Aorta (tissue), 5 donors: ENCODE data around the gene TOB2. TPM values are rescaled to one million over a fixed set of nuclear protein-coding genes. Genes with fewer than 3 reads are reported as not detected.

Source experiments
- ATAC-seq: fragments of 200-7000 bp; cut with Tn5 transposase; one replicate; pipeline ENCODE4 v1.9.1; 2022; ENCODE audit warnings: moderate library complexity; ENCODE audit not compliant: low FRiP score
- DNase-seq, 2 donors: peaks; one replicate each; pipeline ENCODE4 v3.0.0-alpha.2; 2020
- H3K27ac ChIP-seq, 2 donors: one replicate each; pipeline ENCODE4 v1.5.1; 2013; ENCODE audit warnings: low read length in 2 of 2, mild to moderate bottlenecking in 2 of 2, moderate library complexity in 2 of 2, control low read depth in 1 of 2, inconsistent platforms in 1 of 2, low read depth in 1 of 2
- H3K27me3 ChIP-seq, 2 donors: one replicate each; pipeline ENCODE4 v1.6.1; 2013; ENCODE audit warnings: control low read depth in 1 of 2, low read length in 1 of 2, mild to moderate bottlenecking in 1 of 2, moderate library complexity in 1 of 2; ENCODE audit not compliant: insufficient read depth in 2 of 2, control insufficient read depth in 1 of 2
- H3K36me3 ChIP-seq, 2 donors: one replicate each; pipeline ENCODE4 v1.6.1; 2013; ENCODE audit warnings: control low read depth in 1 of 2, low read length in 1 of 2, mild to moderate bottlenecking in 1 of 2; ENCODE audit not compliant: insufficient read depth in 2 of 2, control insufficient read depth in 1 of 2
- H3K4me1 ChIP-seq, 2 donors: one replicate each; pipeline ENCODE4 v1.6.1; 2013; ENCODE audit warnings: low read length in 2 of 2, control low read depth in 1 of 2, mild to moderate bottlenecking in 1 of 2, moderate library complexity in 1 of 2; ENCODE audit not compliant: insufficient read depth in 2 of 2, control insufficient read depth in 1 of 2
- H3K4me3 ChIP-seq, 2 donors: one replicate each; pipeline ENCODE4 v1.5.1; 2013; ENCODE audit warnings: low read length in 2 of 2, control low read depth in 1 of 2, mild to moderate bottlenecking in 1 of 2
- H3K9me3 ChIP-seq: one replicate; pipeline ENCODE4 v1.6.1; 2013; ENCODE audit warnings: mild to moderate bottlenecking, low read length; ENCODE audit not compliant: control insufficient read depth
- WGBS, 2 donors: extraction: QIAGEN DNeasy Blood & Tissue Kit; methylation state at CpG; one replicate each; pipeline ENCODE4 v1.1.7; 2013; 5-methylcytosine and 5-hydroxymethylcytosine counted together
- intact Hi-C, 2 donors: fragments of 100-400 bp; cut with DNase I; formaldehyde crosslinking; loops; one replicate each; pipeline versions ENCODE4 v1.14.2 to v1.15.0; 2022
- polyA plus RNA-seq, 2 donors: library from polyadenylated mRNA; stranded (reverse); fragments of 200-250 nt; gene quantifications; one replicate each; pipeline ENCODE4 v1.2.3, GENCODE V29; 2013
- total RNA-seq, 2 donors: library from RNA; stranded (reverse); fragmentation: NEBNext Ultra II Directional; extraction: Animal tissue kit (Norgen Biotek cat#: 25700); gene quantifications; one replicate each; pipeline ENCODE4 v1.2.1, GENCODE V29; 2021
- donor health status: healthy with polysubstance abuse.
- donor health status: Bipolar disorder and iron deficiency.
- donor health status: DM: no; HTN: no; CAD: no.
- donor health status: DM: no; HTN: no; CAD: no.
- donor health status: DM: yes; HTN: yes; CAD: no.

Gene TOB2
- total and polyA plus RNA-seq, 4 donors, result 12.9 to 55.9 (median 31.6) TPM

DNA sequence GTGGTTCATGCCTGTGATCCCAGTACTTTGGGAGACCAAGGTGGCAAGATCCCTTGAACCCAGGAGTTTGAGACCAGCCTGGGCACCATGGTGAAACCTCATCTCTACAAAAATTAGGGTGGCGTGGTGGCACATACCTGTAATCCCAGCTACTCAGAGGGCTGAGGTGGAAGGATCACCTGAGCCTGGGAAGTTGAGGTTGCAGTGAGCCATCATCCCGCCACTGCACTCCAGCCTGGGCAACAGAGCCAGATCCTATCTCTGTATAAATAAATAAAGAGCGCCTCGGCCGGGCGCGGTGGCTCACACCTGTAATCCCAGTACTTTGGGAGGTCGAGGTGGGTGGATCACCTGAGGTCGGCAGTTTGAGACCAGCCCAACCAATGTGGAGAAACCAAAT, 27.9 kb downstream of the TOB2 start:
- WGBS, 2 donors, result 94% methylated on average over 9 of the region's 9 CpGs
- Histone ChIP-seq H3K36me3 (no peaks in the 10 kb centered on the region), H3K4me1 (no peaks in the 10 kb centered on the region), H3K27ac (peak overlapping the region in 1 of 2 donors; percentile 79), H3K27me3 (no peaks in the 10 kb centered on the region), H3K4me3 (no peak overlapping the region), H3K9me3 (no peaks in the 10 kb centered on the region)
- DNase-seq, result no peak
- intact Hi-C loops, result no loop called here
- no peak for ATAC-seq

DNA sequence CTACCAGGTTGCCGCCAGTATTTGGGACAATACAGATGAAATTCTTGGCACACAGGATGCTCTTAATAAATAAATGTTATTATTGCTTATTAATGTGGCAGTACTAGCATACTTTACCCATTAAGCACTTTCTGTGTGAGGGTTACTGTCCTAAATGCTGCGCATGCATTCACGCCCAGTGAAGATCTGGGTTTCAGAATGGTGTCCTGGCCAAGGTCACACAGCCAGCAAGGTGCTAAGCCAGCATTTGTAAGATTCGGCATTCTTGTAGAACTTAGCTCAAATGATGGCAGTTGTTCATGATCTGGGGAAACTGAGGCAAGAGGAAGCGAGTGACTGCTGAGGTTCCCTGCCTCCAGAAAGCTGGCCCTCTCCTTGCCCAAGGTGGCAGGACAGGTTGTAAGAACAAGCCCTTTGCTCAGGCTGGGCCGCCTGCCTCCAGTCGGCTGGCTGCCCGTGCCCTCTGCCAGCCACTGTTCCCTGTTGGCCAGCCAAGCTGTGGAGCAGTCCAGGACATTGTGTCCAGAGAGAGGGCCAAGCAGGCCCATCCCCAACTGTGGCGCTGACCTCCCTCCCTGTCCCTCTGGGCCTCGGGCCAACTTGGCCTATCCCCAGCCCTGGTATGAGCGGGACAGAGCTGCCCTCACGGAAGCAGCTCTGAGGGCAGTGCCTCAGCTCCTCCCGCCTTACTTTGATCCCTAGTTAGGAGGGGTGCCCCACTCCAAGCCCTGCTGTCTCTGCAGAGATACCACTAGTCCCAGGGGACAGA, 28.8 kb downstream of the TOB2 start:
- H3K36me3 ChIP-seq, result no peaks in the 10 kb centered on the region
- WGBS, 2 donors, result 8 to 13% methylated on average over 13 of the region's 13 CpGs
- no peaks in the 10 kb centered on the region for H3K9me3 ChIP-seq
- peak; percentile 85 for ATAC-seq
- peak overlapping the region; percentile 65 to 79 for H3K27ac ChIP-seq
- H3K27me3 ChIP-seq, result no peaks in the 10 kb centered on the region
- intact Hi-C loops, result no loop called here
- H3K4me3 ChIP-seq, result no peak overlapping the region
- H3K4me1 ChIP-seq, result no peaks in the 10 kb centered on the region
- DNase-seq, result peak; percentile 91 to 98

DNA sequence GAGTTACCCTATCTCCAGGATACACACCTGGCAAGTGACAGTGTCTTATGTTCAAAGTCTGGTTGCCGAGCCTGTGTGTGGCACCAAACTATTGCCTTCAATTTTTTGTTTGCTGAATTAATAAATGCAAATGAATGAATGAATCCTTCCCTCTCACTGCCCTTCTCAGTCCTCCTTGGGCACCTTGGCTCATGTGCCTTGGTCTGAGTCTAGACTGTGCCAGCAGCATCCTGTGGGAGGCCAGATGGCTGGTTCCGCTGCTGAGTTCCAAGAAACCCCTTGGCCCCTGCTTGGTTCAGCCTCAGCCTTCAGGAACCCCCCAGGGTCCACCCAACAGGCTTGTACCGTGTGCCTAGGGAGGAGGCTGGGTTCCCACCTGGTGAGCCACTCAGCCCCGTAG, 31.0 kb downstream of the TOB2 start:
- Histone ChIP-seq H3K9me3 (no peaks in the 10 kb centered on the region), H3K4me3 (no peak overlapping the region), H3K27me3 (no peaks in the 10 kb centered on the region), H3K4me1 (no peaks in the 10 kb centered on the region), H3K36me3 (no peaks in the 10 kb centered on the region), H3K27ac (peak overlapping the region in 1 of 2 donors; percentile 41)
- 85 to 91% methylated on average over 4 of the region's 4 CpGs for WGBS, 2 donors
- ATAC-seq (no peak), DNase-seq (no peak)
- intact Hi-C loops, result no loop called here

DNA sequence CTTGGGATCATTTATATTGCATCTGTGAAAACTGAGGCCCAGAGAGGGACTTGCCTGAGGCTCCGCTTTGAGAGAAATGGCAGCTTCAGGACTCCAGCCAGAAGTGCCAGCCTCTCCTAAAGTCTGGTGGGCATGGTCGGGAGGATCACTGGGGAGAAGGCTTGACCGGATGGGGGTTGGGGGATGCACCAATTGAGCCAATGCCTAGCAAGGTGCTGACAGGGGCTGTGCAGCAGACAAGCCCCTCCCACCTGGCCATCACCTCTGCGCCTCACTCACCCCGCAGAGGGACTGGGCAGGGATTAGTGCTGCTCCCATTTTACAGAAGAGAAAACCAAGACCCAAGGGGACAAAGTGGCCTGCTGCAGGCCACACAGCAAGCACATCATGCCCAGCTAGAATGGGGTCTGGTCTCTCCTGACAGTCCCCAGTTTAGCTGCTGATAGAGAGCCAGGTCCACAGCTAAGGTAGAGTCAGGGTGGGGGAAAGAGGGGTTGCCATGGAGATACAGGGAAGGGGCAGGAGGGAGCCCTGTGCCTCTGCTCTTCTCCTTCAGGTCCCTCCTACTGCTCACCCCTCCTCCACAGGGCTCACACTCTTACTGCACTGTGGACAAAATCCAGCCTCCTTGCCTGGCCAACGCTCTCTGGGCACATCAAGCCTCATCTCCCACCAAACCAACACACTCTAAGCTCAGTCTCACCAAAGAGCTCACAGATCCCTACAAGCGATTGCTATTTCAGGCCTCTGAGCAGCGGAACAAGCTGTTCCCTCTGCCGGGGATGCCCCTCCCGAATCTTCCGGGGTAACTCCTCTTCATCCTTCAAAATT, 35.4 kb downstream of the TOB2 start:
- Histone ChIP-seq H3K36me3 (no peaks in the 10 kb centered on the region), H3K4me3 (no peak overlapping the region), H3K27ac (peak overlapping the region; percentile 62 to 93), H3K27me3 (no peaks in the 10 kb centered on the region), H3K4me1 (no peaks in the 10 kb centered on the region), H3K9me3 (no peaks in the 10 kb centered on the region)
- no peak for ATAC-seq
- no peak for DNase-seq
- WGBS, 2 donors, result 55 to 63% methylated on average over 11 of the region's 11 CpGs
- intact Hi-C loops, result loop anchor here in 1 of 2 donors (2.0 kb wide), 1 partner anchor 36 kb away; the partner anchor contains the start of gene TOB2

DNA sequence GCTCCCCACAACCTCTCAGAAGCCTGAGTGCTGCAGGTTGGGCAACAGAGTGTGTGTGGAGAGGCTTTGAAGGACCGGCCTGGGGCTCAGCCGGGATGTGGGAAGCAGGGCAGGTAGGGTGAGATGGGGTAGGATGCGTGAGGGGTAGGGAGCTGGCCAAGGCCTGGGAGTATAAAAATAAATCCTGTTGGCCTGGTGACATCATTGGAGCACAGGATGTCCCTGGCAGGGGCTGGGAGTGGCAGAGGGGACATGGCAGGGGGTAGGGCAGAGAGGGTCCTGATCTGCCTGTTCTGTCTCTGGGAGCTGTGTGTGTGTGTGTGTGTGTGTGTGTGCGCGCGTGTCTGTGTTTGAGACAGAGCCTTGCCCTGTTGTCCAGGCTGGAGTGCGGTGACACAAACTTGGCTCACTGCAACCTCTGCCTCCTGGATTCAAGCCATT, 36.3 kb downstream of the TOB2 start:
- no peaks in the 10 kb centered on the region for H3K36me3 ChIP-seq
- H3K27me3 ChIP-seq, result no peaks in the 10 kb centered on the region
- DNase-seq (peak in 1 of 2 donors; percentile 78), ATAC-seq (peak; percentile 13)
- no peak overlapping the region for H3K4me3 ChIP-seq
- H3K4me1 ChIP-seq, result no peaks in the 10 kb centered on the region
- no peaks in the 10 kb centered on the region for H3K9me3 ChIP-seq
- H3K27ac ChIP-seq, result peak overlapping the region in 1 of 2 donors; percentile 93
- intact Hi-C loops, result loop anchor here in 1 of 2 donors (2.0 kb wide), 1 partner anchor 36 kb away; the partner anchor contains the start of gene TOB2
- WGBS, 2 donors, result 12 to 17% methylated on average over 7 of the region's 7 CpGs

DNA sequence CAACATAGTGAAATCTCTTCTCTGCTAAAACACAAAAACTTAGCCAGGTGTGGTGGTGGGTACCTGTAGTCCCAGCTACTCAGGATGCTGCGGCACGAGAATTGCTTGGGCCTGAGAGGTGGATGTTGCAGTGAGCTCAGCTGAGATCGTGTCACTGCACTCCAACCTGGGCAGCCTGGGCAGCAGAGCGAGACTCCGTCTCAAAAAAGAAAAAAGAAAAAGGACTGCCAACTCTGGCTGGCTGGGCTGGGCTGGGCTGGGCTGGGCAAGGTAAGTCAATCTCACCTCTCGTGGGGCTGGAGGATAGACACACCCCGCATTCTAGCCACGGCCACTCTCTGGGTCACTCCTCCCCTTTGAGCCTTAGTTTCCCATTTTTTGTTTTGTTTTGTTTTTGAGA, 37.9 kb downstream of the TOB2 start:
- DNase-seq, result no peak
- H3K36me3 ChIP-seq, result no peaks in the 10 kb centered on the region
- intact Hi-C loops, result no loop called here
- WGBS, 2 donors, result 57 to 70% methylated on average over 8 of the region's 8 CpGs
- no peak overlapping the region for H3K27ac ChIP-seq
- no peak for ATAC-seq
- H3K4me1 ChIP-seq, result no peaks in the 10 kb centered on the region
- H3K4me3 ChIP-seq, result no peak overlapping the region
- no peaks in the 10 kb centered on the region for H3K27me3 ChIP-seq
- no peaks in the 10 kb centered on the region for H3K9me3 ChIP-seq

DNA sequence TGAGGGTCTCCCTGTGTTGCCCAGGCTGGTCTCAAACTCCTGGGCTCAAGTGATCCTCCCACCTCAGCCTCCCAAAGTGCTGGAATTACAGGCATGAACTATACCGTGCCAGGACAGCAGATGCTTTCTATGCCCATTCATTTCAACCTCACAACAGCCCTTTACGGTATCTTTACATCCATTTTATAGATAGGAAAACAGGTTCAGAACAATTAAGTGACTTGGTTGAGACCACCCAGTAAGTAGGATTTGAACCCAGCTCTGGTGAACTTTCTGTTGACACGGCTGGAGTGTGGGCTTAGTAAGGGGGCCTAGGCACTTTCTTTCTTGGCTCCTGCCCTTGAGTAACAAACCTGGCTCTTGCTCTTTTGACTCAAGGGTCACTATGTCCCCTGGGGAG, 39.2 kb downstream of the TOB2 start:
- Histone ChIP-seq H3K36me3 (no peaks in the 10 kb centered on the region), H3K4me1 (no peaks in the 10 kb centered on the region), H3K27me3 (no peaks in the 10 kb centered on the region), H3K9me3 (no peaks in the 10 kb centered on the region), H3K4me3 (no peak overlapping the region), H3K27ac (no peak overlapping the region)
- 79 to 82% methylated on average over 3 of the region's 3 CpGs for WGBS, 2 donors
- no peak for DNase-seq
- ATAC-seq, result no peak
- intact Hi-C loops, result no loop called here

DNA sequence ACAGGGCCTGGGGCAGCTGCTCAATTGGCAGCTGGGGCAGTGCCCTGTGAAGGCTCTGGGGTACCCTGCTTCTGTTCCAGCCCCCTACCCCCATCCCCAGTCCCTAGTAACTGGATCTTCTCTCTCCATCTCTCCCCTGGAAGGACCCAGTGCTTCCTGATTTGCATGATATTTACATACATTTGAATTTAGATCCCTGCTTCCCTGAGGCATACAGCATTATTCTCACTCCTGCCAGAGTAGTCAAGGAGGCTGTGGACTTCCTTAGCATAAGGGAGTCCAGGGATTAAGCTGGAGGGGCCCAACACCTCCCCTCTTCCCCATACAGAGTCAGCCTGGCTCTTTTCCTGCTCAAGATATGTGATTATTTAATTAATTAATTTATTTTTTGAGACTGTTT, 40.2 kb downstream of the TOB2 start:
- intact Hi-C loops, result no loop called here
- Histone ChIP-seq H3K4me3 (no peak overlapping the region), H3K27me3 (no peaks in the 10 kb centered on the region), H3K27ac (no peak overlapping the region), H3K4me1 (no peaks in the 10 kb centered on the region), H3K36me3 (no peaks in the 10 kb centered on the region), H3K9me3 (no peaks in the 10 kb centered on the region)
- DNase-seq (no peak), ATAC-seq (no peak)
